GM12801 (cell line): Measurements from ENCODE around the gene NLRP1.

Experiments
- CTCF ChIP-seq: IDR thresholded peaks from one replicate; pipeline ENCODE4 v1.5.1; 2011; ENCODE audit warnings: control low read depth; ENCODE audit not compliant: insufficient read length; ENCODE audit errors: extremely low read depth

NLRP1 gene

GRCh38 chr17:5492970-5493369, 91.3 kb downstream of the NLRP1 start:
- TF ChIP-seq CTCF, result no peak

DNA sequence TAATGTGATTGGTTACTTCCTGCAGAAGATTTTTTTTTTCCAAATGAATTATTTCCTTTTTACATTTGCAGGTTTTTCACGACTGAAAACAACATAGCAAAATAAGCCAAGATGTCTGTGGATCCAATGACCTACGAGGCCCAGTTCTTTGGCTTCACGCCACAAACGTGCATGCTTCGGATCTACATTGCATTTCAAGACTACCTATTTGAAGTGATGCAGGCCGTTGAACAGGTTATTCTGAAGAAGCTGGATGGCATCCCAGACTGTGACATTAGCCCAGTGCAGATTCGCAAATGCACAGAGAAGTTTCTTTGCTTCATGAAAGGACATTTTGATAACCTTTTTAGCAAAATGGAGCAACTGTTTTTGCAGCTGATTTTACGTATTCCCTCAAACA, 95.6 kb downstream of the NLRP1 start:
- no peak for TF ChIP-seq CTCF

DNA sequence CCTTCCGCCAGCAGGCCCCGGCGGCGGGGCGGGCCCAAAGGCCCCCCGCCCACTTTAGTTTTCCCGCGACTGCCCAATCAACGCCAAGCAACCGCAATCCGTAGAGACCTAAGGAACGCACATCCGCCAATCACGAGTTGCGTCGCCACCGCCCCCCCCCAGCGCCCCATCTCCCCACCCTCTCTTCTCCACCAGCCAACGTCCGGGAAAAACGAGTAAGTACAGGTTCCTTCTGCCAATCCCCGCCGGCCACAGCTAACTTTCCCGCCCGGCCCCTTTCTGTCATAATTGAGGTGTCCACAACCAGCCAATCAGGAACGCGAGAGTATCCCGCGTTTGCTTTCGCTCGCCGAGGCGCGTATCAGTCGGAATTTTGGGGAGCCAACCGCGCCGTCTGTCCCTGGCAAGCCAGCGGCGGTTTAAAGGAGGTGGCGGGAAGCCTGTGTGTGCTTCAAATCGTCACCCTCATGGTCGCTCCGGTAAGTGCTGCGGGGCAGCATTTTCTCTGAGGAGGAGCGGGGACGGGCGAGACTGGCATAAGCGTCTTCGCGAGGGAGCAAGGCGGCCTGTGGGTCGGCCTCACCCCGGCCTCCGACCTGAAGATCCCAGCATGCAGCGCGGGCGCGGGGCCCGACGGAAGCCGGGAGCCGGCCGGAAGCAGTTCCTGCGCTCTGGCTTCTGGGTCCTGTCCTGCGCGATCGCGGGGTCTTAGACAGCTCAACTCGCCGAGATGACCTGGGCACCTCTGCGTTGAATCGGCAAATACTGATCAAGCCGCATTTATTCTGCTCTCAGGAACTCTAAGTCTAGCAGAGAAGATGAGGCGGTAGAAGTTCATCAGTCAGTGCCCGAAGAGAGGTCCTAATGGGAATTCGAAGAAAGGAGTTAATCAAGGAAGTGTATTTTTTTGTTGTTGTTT, 97.8 kb downstream of the NLRP1 start, which contains the start of gene MIS12:
Gene MIS12 (plus strand): TSS at position 361 of the 919 bp plus-strand sequence. CDS start 2,297 bp downstream, outside the sequence.
- TF ChIP-seq CTCF, result no peak

GRCh38 chr17:5485270-5486205, 98.8 kb downstream of the NLRP1 start, which contains the start of gene DERL2:
DERL2 (minus strand) TSS chr17:5486178; CDS start chr17:5486161, 17 bp downstream.
- no peak for TF ChIP-seq CTCF

GRCh38 chr17:5481451-5481850, 102.9 kb downstream of the NLRP1 start:
- TF ChIP-seq CTCF, result no peak

GRCh38 chr17:5480962-5481361, 103.3 kb downstream of the NLRP1 start:
- TF ChIP-seq CTCF, result no peak

- TF ChIP-seq CTCF, result no peak
Observed at GRCh38 chr17:5478992-5479391, 105.3 kb downstream of the NLRP1 start.
